ENCODE data around the gene SLC35E3.
"Not testable (repeated sequence)": the region's sequence is repeated elsewhere in the genome, so short reads cannot be mapped to it uniquely, and the experiment has no call there.

SLC35E3 gene

DNA sequence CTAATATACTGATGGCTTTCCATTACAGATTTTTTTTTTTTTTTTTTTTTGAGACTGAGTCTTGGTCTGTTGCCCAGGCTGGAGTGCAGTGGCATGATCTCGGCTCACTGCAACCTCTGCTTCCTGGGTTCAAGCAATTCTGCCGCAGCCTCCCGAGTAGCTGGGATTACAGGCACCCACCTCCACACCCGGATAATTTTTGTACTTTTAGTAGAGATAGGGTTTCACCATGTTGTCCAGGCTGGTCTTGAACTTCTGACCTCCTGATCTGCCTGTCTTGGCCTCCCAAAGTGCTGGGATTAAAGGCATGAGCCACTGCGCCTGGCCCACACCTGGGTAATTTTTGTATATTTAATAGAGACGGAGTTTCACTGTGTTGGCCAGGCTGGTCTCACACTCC lies 65.6 kb downstream of the SLC35E3 start:
- not testable (repeated sequence) for DNase-seq (ENCODE audit: low read depth in 1 of 2, low spot score in 1 of 2)

DNA sequence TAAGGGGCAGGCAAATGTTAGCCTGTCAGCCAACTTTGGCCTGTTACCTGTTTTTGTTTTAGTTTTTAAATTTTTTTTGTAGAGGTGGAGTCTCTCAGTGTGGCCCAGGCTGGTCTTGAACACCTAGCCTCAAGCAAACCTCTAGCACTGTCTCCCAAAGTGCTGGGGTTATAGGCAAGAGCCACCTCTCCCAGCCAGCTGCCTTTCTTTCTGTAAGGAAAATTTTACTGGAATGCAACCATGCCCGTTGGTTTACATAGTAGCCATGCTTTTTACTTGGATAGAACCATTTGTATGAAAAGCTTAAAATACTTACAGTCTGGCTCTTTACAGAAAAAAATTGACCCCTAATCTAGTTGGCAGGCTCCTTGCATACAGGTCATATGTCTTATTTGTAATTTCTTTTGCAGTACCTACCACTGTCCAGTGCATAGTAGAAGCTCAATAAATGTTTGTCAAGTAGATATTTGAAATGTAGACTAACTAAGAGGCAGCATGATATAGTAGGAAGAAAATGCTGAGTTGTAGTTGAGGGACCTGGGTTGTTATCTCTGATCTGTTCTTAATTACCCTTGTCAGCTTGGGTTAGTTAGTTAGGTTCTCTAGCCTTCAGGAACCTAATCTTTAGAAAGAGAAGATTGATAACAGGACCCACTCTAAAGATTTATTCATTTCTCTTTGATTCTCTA lies 66.7 kb downstream of the SLC35E3 start:
- no peak for DNase-seq (ENCODE audit: low read depth in 1 of 2, low spot score in 1 of 2)

DNA sequence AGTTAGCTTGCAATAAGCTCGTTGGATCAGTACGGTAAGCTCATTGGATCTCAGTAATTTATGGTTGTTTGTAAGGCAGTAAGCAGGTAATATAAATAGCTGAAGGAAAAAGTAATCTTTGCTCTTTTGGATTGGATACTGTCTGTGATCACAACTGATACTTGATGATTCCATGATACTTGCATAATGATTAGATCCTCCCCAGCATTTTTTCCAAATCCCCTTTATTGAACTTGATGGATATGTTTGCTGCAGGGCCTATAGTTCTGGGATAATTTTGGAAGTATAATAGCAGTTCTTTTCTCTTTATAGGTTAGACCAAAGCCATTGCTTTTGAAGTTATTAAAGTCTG lies 67.2 kb downstream of the SLC35E3 start:
- DNase-seq (ENCODE audit: low read depth in 1 of 2, low spot score in 1 of 2), result no peak

DNA sequence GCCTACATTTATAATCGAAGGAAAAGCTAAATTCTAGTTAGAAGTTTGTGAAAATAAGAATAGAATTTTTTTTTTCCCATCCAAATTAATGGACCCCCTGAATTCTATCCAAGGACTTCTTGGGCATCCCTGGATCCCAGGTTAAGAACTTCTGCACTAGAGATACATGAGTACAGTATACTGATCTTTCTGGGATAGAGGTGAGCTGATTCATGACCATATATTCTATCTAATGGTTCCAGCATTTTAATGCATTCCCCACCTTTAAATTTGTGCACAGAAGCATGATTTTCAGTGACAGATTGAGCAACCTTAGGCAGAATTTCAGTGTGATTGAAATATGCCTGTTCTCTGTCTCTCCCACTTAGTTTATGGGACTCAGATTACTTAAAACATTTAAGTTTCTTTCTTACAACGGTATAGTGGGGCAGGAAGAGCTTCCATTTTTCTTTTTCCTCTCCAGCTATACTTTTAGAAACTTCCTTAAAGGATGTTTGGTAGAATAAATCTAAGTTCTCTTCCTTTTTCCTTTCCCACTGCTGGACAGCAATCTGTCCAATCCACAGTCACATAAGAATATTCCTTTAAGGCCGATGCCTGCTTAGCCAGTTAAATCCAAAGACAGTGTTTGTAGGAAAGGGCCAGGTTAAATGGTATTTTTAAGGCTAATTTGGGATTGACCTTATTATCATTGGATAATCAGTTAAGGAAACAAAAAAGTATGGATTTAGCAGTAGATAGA lies 68.7 kb downstream of the SLC35E3 start:
- DNase-seq (ENCODE audit: low read depth in 1 of 2, low spot score in 1 of 2), result no peak

DNA sequence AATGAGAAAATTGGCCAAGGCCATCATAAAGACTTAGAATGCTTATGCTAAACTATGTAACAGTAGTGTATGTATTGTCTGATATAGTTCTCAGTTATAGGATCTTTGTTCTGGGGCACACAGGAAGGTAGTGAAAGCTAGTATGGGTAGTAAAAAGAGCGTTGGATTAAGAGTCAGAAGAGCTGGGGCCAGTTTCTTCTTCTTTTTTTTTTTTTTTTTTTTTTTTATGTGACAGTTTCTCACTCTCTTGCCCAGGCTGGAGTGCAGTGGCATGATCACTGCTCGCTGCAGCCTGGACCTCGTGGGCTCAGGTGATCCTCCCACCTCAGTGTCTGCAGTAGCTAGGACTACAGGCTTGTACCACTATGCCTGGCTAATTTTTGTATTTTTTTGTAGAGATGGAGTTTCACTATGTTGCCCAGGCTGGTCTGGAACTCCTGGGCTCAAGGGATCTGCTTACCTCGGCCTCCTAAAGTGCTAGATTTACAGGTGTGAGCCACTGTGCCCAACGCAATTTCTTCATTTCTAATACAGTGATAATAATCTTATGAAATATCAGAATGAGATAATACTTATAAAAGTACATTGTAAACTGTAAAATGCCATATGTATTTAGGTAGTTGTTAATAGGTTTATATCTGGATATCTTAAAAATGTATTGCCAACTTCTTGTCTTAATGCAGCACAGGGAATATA lies 69.4 kb downstream of the SLC35E3 start:
- DNase-seq (ENCODE audit: low read depth in 1 of 2, low spot score in 1 of 2), result no peak

DNA sequence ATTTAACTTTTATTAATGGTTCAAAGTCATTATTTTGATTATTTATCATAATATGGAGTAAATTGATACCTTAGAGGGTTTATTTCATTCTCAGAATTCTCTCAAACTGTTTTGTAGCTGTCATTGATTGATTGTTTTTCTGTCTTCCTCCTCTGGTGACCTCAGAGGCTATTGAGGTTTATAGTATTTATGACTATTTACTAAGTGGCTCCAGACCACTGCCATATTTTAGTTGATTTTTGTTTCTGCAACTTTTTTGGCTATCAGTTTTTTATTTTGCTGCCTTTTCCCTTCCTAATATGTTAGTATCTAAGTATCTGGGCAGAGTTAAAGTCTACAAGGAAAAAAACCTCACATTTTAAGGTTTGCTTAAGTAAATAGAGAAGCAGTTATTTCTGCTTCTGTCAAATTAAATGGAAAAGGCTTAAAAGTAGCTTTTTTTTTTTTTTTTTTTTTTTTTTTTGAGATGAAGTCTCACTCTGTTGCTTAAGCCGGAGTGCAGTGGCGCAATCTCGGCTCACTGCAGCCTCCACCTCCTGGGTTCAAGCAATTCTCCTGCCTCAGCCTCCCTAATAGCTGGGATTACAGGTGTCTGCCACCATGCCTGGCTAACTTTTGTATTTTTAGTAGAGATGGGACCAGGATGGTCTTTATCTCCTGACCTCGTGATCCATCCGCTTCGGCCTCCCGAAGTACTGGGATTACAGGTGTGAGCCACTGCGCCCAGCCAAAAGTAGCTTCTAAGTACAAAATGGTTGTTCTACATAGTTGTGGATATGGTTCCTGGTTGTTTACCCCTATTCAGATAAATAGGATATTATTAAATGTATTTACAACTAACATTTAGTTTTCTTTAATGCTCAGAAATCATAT lies 70.2 kb downstream of the SLC35E3 start:
- no peak for DNase-seq (ENCODE audit: low read depth in 1 of 2, low spot score in 1 of 2)

DNA sequence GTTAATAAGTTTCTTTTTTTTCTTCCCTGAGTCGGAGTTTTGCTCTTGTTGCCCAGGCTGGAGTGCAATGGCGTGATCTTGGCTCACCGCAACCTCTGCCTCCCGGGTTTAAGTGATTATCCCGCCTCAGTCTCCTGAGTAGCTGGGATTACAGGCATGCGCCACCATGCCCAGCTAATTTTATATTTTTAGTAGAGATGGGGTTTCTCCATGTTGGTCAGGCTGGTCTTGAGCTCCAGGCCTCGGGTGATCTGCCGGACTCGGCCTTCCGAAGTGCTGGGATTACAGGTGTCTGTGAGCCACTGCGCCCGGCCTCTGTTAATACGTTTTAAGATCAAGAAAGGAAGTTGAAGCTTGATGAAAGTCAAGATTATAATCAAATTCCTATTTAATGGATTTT lies 73.5 kb downstream of the SLC35E3 start:
- DNase-seq (ENCODE audit: low read depth in 1 of 2, low spot score in 1 of 2), result not testable (repeated sequence)

DNA sequence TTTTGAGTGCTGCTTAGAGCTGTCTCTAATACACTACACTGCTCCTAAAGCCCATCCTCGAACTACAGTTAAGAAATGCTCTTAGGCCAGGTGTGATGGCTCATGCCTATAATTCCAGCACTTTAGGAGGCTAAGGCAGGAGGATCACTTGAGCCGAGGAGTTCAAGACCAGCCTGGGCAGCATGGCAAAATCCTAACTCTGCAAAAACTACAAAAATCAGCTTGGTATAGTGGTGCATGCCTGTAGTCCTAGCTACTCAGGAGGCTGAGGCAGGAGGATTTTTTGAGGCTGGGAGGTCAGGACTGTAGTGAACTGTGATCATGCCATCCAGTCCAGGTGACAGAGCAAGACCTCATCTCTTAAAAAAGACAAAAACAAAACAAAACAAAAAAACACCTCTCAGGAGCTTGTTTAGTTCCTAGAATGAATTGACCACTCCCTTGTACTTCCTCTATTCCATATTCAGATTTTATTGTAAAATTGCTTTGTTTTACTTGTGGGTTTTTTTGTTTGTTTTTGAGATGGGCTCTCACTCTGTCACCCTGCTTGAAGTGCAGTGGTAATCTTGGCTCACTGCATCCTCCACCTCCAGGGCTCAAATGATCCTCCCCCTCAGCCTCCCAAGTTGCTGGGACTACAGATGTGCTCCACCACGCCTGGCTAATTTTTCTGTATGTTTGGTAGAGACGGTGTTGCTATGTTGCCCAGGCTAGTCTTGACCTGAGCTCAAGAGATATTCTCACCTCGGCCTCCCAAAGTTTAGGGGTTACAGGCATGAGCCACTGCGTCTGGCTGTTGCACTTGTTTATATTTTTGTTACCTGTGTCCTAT lies 75.6 kb downstream of the SLC35E3 start:
- no peak for DNase-seq (ENCODE audit: low read depth in 1 of 2, low spot score in 1 of 2)

DNA sequence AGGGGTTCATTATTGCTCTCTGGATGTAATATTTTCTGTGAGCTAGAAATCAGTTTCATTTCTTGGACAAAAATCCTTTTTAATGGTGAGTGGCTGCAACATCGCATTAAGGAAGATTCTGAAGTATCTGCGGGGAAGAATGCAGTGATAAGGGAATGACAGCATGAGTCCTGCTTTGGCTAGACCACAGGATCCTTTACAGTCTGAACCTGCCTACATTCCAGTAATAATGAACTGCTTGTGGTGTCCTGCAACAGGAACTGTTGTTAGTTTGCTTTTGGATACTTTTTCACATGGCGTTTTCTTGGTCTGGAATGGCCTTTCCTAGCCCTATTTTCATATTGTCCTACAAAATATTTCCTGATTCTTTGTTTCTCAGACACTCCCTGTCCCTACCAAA lies 77.7 kb downstream of the SLC35E3 start:
- DNase-seq (ENCODE audit: low read depth in 1 of 2, low spot score in 1 of 2), result no peak

DNA sequence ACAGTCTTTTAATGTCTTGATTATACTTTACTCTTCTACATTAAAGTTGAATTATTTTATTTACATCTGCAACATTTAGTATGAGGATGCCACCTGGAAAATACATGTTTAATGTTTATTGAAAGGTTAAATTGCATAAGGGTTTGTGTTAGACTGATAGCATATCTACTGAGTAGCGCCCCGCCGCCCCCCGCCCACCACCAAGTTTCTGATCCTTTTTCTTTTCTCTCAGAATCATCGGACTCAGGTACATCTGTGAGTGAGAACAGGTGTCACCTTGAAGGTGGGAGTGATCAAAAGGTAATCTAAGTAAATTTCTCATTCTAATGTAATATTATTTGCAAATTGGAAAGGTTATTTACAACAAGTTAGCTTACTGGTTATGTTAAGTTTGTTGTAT lies 78.2 kb downstream of the SLC35E3 start:
- DNase-seq (ENCODE audit: low read depth in 1 of 2, low spot score in 1 of 2), result no peak

DNA sequence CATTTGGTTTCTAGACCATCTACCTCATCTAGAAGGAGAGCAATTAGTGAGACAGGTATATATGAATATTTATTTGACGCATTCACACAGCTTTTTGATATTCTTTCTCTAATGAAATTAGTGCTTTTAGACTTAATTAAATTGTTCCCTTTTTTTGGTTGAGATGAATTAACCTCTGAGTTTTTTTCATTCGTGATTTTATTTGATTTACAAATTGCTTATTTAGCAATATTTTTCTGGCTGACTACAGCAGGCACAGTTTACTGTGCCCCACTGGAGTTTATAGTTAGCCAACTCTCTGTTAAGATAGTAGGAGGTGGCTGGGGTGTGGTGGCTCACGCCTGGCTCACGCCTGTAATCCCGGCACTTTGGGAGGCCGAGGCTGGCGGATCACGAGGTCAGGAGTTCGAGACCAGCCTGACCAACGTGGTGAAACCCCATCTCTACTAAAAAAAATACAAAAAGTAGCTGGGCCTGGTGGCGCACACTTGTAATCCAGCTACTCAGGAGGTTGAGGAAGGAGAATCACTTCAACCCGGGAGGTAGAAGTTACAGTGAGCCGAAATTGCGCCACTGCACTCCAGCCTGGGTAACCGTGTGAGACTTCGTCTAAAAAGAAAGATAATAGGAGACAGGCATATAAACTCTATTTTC lies 78.7 kb downstream of the SLC35E3 start:
- no peak for DNase-seq (ENCODE audit: low read depth in 1 of 2, low spot score in 1 of 2)

DNA sequence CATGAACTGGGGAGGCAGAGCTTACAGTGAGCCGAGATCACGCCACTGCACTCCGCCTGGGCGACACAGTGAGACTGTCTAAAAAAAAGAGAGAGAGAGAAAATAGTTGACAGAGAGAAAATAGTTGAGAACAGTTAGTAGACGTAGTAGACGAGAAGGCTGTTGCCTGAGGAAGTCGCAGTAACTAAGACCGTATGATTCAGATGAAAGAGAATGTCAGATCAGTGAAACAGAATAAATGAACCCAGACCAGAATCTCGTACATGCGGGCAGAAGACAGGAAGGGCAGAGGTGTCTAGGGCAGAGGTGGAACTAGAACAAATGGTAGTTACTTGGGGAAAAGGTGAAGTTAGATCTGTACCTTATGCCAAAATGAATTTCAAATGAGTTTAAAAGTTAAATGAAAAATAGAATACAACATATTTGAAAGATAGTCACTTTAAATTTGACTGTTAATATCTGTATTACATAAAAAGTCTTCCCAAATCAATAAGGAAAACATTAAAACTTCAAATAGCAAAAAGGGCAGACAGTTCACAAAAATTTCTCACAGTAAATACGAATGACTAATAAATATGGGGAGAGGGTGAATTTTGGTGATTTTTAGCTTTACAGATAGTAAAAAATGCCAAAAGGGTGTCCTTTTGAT lies 79.7 kb downstream of the SLC35E3 start:
- DNase-seq (ENCODE audit: low read depth in 1 of 2, low spot score in 1 of 2), result no peak

DNA sequence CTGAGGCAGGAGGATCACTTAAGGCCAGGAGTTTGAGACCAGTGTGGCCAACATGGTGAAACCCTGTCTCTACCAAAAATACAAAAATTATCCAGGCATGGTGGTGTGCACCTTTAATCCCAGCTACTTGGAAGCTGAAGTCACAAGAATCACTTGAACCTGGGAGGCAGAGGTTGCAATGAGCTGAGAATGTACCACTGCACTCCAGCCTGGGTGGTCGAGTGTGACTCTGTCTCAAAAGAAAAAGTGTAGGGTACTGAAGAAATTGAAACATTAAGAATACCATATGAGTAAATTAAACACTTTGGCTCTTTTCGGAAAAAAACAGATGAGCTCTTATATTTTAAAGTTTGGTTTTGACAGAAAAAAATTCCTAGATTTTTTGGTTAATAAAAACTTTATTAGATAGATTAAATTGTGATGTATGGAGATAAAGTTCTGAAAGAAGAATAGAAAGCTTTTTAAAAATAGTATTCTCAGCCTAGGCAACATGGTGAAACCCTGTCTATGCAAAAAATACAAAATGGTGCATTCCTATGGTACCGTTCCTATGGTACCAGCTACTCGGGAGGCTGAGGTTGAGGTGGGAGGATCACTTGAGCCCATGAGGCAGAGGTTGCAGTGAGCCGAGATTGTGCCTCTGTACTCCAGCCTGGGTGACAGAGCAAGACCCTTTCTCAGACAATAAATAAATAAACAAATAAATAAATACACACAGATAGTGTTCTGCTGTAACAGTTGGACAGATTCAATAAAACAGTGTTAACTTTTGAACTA lies 82.1 kb downstream of the SLC35E3 start:
- DNase-seq (ENCODE audit: low read depth in 1 of 2, low spot score in 1 of 2), result no peak

DNA sequence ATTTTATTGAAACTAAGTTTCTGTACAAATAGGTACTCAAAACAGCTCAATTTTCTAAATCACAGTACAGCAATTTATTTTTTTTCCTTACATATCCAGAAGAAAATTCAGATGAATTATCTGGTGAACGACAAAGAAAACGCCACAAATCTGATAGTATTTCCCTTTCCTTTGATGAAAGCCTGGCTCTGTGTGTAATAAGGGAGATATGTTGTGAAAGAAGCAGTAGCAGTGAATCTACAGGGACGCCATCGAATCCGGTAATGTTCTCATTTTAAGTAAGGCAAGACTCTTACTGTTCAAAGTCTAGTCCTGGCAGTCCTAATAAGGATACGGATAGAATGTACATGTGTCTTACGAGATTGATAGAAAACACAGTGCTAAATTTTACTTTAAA lies 82.7 kb downstream of the SLC35E3 start:
- DNase-seq (ENCODE audit: low read depth in 1 of 2, low spot score in 1 of 2), result no peak
